ENCODE results near the gene EPHA8.

The EPHA8 gene

DNA sequence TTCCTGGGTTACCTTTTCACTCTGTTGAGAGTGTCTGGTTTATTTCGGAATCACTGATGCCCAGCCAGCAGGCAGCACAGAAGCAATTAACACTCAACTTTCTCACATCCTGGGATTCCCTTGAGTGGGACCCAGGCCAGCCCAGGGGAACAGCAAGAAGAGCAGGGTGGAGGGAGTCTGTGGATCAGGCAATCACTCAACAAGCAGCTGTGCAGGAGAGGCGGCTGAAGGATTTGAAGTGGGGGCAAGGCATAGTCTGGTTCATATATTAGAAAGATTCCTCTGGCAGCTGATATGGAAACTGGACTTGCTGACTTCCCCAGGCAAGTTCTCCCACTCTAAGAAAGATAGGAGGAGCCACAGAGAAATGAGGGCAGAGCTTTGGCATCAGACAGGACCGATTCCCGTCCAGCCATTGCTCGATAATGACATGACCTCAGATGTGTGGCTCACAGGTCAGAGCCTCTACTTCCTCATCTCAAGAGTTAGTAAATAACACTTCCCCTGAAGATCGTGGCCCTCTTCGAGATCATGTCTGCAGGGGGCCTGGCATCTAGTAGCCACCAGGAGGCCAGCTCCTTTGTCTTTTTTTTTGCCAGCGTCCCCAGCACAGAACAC is 12.4 kb downstream of the EPHA8 start:
- no peak overlapping the region for H3K18ac ChIP-seq (ENCODE audit: low read length)
- H3K4me2 ChIP-seq (ENCODE audit: insufficient read depth, low read length, poor library complexity, severe bottlenecking), result no peak overlapping the region
- H3K36me3 ChIP-seq (replicated peaks in 1 of 2; ENCODE audit: control insufficient read depth in 2 of 2, insufficient read depth in 2 of 2, low read length in 2 of 2), result peaks cover 0 to 9% of the 10 kb centered on the region in 2 donors
- no peak overlapping the region for H2BK5ac ChIP-seq (ENCODE audit: low read length)
- H2BK12ac ChIP-seq (ENCODE audit: low read length), result no peak overlapping the region
- H4K8ac ChIP-seq (ENCODE audit: low read depth, low read length), result no peak overlapping the region
- H3K14ac ChIP-seq (ENCODE audit: low read length), result no peak overlapping the region
- no peak overlapping the region for H2AK5ac ChIP-seq (ENCODE audit: low read depth, low read length)
- no peak overlapping the region for H2BK120ac ChIP-seq (ENCODE audit: low read depth, low read length)
- no peak overlapping the region for H3K23ac ChIP-seq (ENCODE audit: low read depth, low read length, poor library complexity)
- H2AFZ ChIP-seq (ENCODE audit: low read length), result no peak overlapping the region
- H3K9me3 ChIP-seq (replicated peaks in 1 of 2; ENCODE audit: control insufficient read depth in 2 of 2, insufficient read depth in 1 of 2, low read depth in 1 of 2, low read length in 2 of 2), result peaks cover 3 to 19% of the 10 kb centered on the region in 2 donors
- no peak overlapping the region for H4K91ac ChIP-seq (ENCODE audit: low read depth, low read length, poor library complexity)
- no peaks in the 10 kb centered on the region for H3K4me1 ChIP-seq (ENCODE audit: control insufficient read depth in 2 of 2, insufficient read depth in 1 of 2, low read depth in 1 of 2, low read length in 2 of 2)
- WGBS, 2 donors (ENCODE audit: extremely low coverage in 2 of 2, insufficient read length in 2 of 2, insufficient replicate concordance in 1 of 2), result no CpG with 5 or more reads among the region's 8 CpGs
- H3K79me1 ChIP-seq (ENCODE audit: low read depth, low read length), result no peaks in the 10 kb centered on the region
- no peak for DNase-seq (ENCODE audit: low spot score)
- peaks cover 0 to 38% (median 9%) of the 10 kb centered on the region in 3 experiments for H3K27me3 ChIP-seq (ENCODE audit: control insufficient read depth in 3 of 3, insufficient read depth in 3 of 3, low read depth in 1 of 3, low read length in 3 of 3)
- no peak overlapping the region for H2BK15ac ChIP-seq (ENCODE audit: low read length)
- no peak overlapping the region for H3K27ac ChIP-seq (replicated peaks; ENCODE audit: low read length)
- no peak overlapping the region for H3K4ac ChIP-seq (ENCODE audit: low read length)
- H3K4me3 ChIP-seq (ENCODE audit: low read length in 2 of 2), result no peak overlapping the region
- H3K9ac ChIP-seq (ENCODE audit: low read depth, low read length, poor library complexity), result no peak overlapping the region

- no peak overlapping the region for H3K27ac ChIP-seq (replicated peaks; ENCODE audit: low read length)
- H2AK5ac ChIP-seq (ENCODE audit: low read depth, low read length), result peak overlapping the region; percentile 17
- H3K79me1 ChIP-seq (ENCODE audit: low read depth, low read length), result no peaks in the 10 kb centered on the region
- H3K4ac ChIP-seq (ENCODE audit: low read length), result no peak overlapping the region
- peak overlapping the region; percentile 62 for H3K23ac ChIP-seq (ENCODE audit: low read depth, low read length, poor library complexity)
- no peak overlapping the region for H3K14ac ChIP-seq (ENCODE audit: low read length)
- H2BK120ac ChIP-seq (ENCODE audit: low read depth, low read length), result no peak overlapping the region
- H3K27me3 ChIP-seq (ENCODE audit: control insufficient read depth in 3 of 3, insufficient read depth in 3 of 3, low read depth in 1 of 3, low read length in 3 of 3), result peaks cover 0 to 35% (median 9%) of the 10 kb centered on the region in 3 experiments
- H2AFZ ChIP-seq (ENCODE audit: low read length), result no peak overlapping the region
- H4K91ac ChIP-seq (ENCODE audit: low read depth, low read length, poor library complexity), result no peak overlapping the region
- H3K36me3 ChIP-seq (replicated peaks in 1 of 2; ENCODE audit: control insufficient read depth in 2 of 2, insufficient read depth in 2 of 2, low read length in 2 of 2), result peaks cover 0 to 9% of the 10 kb centered on the region in 2 donors
- H2BK5ac ChIP-seq (ENCODE audit: low read length), result no peak overlapping the region
- DNase-seq (ENCODE audit: low spot score), result no peak
- H3K9me3 ChIP-seq (replicated peaks in 1 of 2; ENCODE audit: control insufficient read depth in 2 of 2, insufficient read depth in 1 of 2, low read depth in 1 of 2, low read length in 2 of 2), result peaks cover 3 to 19% of the 10 kb centered on the region in 2 donors
- no peak overlapping the region for H4K8ac ChIP-seq (ENCODE audit: low read depth, low read length)
- no peak overlapping the region for H2BK15ac ChIP-seq (ENCODE audit: low read length)
- peak overlapping the region; percentile 25 for H3K18ac ChIP-seq (ENCODE audit: low read length)
- no peak overlapping the region for H3K4me3 ChIP-seq (ENCODE audit: low read length in 2 of 2)
- H3K9ac ChIP-seq (ENCODE audit: low read depth, low read length, poor library complexity), result no peak overlapping the region
- no peaks in the 10 kb centered on the region for H3K4me1 ChIP-seq (ENCODE audit: control insufficient read depth in 2 of 2, insufficient read depth in 1 of 2, low read depth in 1 of 2, low read length in 2 of 2)
- no CpG with 5 or more reads among the region's 23 CpGs for WGBS, 2 donors (ENCODE audit: extremely low coverage in 2 of 2, insufficient read length in 2 of 2, insufficient replicate concordance in 1 of 2)
- no peak overlapping the region for H3K4me2 ChIP-seq (ENCODE audit: insufficient read depth, low read length, poor library complexity, severe bottlenecking)
- H2BK12ac ChIP-seq (ENCODE audit: low read length), result no peak overlapping the region
Measured at GRCh38 chr1:22576150-22576544, 12.9 kb downstream of the EPHA8 start.

DNA sequence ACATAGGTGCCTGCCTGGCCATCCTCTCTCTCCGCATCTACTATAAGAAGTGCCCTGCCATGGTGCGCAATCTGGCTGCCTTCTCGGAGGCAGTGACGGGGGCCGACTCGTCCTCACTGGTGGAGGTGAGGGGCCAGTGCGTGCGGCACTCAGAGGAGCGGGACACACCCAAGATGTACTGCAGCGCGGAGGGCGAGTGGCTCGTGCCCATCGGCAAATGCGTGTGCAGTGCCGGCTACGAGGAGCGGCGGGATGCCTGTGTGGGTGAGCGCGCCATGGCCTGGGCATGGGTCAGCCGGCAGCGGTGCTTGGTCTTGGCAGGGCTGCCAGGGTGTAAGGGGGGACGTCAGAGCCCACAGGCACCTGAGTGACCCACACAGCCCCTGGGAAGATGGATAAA is 13.3 kb downstream of the EPHA8 start:
- no peak overlapping the region for H3K4ac ChIP-seq (ENCODE audit: low read length)
- peak overlapping the region; percentile 17 for H2AK5ac ChIP-seq (ENCODE audit: low read depth, low read length)
- no peak overlapping the region for H3K4me3 ChIP-seq (ENCODE audit: low read length in 2 of 2)
- peak overlapping the region; percentile 17 for H3K18ac ChIP-seq (ENCODE audit: low read length)
- no peak overlapping the region for H2AFZ ChIP-seq (ENCODE audit: low read length)
- H2BK120ac ChIP-seq (ENCODE audit: low read depth, low read length), result no peak overlapping the region
- H3K36me3 ChIP-seq (replicated peaks in 1 of 2; ENCODE audit: control insufficient read depth in 2 of 2, insufficient read depth in 2 of 2, low read length in 2 of 2), result peaks cover 0 to 9% of the 10 kb centered on the region in 2 donors
- no peak overlapping the region for H4K8ac ChIP-seq (ENCODE audit: low read depth, low read length)
- no peak overlapping the region for H4K91ac ChIP-seq (ENCODE audit: low read depth, low read length, poor library complexity)
- H3K9ac ChIP-seq (ENCODE audit: low read depth, low read length, poor library complexity), result no peak overlapping the region
- no peak overlapping the region for H3K4me2 ChIP-seq (ENCODE audit: insufficient read depth, low read length, poor library complexity, severe bottlenecking)
- no CpG with 5 or more reads among the region's 24 CpGs for WGBS, 2 donors (ENCODE audit: extremely low coverage in 2 of 2, insufficient read length in 2 of 2, insufficient replicate concordance in 1 of 2)
- no peak overlapping the region for H2BK15ac ChIP-seq (ENCODE audit: low read length)
- H3K79me1 ChIP-seq (ENCODE audit: low read depth, low read length), result no peaks in the 10 kb centered on the region
- H3K27me3 ChIP-seq (ENCODE audit: control insufficient read depth in 3 of 3, insufficient read depth in 3 of 3, low read depth in 1 of 3, low read length in 3 of 3), result peaks cover 0 to 34% (median 7%) of the 10 kb centered on the region in 3 experiments
- H3K9me3 ChIP-seq (replicated peaks in 1 of 2; ENCODE audit: control insufficient read depth in 2 of 2, insufficient read depth in 1 of 2, low read depth in 1 of 2, low read length in 2 of 2), result peaks cover 3 to 19% of the 10 kb centered on the region in 2 donors
- H3K23ac ChIP-seq (ENCODE audit: low read depth, low read length, poor library complexity), result peak overlapping the region; percentile 62
- H2BK12ac ChIP-seq (ENCODE audit: low read length), result no peak overlapping the region
- peak overlapping the region; percentile 34 for H2BK5ac ChIP-seq (ENCODE audit: low read length)
- no peak overlapping the region for H3K14ac ChIP-seq (ENCODE audit: low read length)
- H3K4me1 ChIP-seq (ENCODE audit: control insufficient read depth in 2 of 2, insufficient read depth in 1 of 2, low read depth in 1 of 2, low read length in 2 of 2), result no peaks in the 10 kb centered on the region
- no peak overlapping the region for H3K27ac ChIP-seq (replicated peaks; ENCODE audit: low read length)
- DNase-seq (ENCODE audit: low spot score), result no peak

GRCh38 chr1:22578732-22579361 is 15.6 kb downstream of the EPHA8 start:
- no peak overlapping the region for H4K91ac ChIP-seq (ENCODE audit: low read depth, low read length, poor library complexity)
- peak overlapping the region; percentile 10 for H2BK12ac ChIP-seq (ENCODE audit: low read length)
- DNase-seq (ENCODE audit: low spot score), result no peak
- H3K14ac ChIP-seq (ENCODE audit: low read length), result no peak overlapping the region
- H2AFZ ChIP-seq (ENCODE audit: low read length), result no peak overlapping the region
- peak overlapping the region; percentile 35 for H3K9ac ChIP-seq (ENCODE audit: low read depth, low read length, poor library complexity)
- no peak overlapping the region for H2AK5ac ChIP-seq (ENCODE audit: low read depth, low read length)
- H2BK120ac ChIP-seq (ENCODE audit: low read depth, low read length), result no peak overlapping the region
- H2BK15ac ChIP-seq (ENCODE audit: low read length), result no peak overlapping the region
- peak overlapping the region; percentile 20 for H3K23ac ChIP-seq (ENCODE audit: low read depth, low read length, poor library complexity)
- H3K79me1 ChIP-seq (ENCODE audit: low read depth, low read length), result no peaks in the 10 kb centered on the region
- no peak overlapping the region for H2BK5ac ChIP-seq (ENCODE audit: low read length)
- H3K4me3 ChIP-seq (ENCODE audit: low read length in 2 of 2), result peak overlapping the region in 1 of 2 donors; percentile 63
- peak overlapping the region; percentile 53 for H4K8ac ChIP-seq (ENCODE audit: low read depth, low read length)
- H3K27ac ChIP-seq (replicated peaks; ENCODE audit: low read length), result no peak overlapping the region
- no peak overlapping the region for H3K18ac ChIP-seq (ENCODE audit: low read length)
- H3K4ac ChIP-seq (ENCODE audit: low read length), result no peak overlapping the region
- no CpG with 5 or more reads among the region's 12 CpGs for WGBS, 2 donors (ENCODE audit: extremely low coverage in 2 of 2, insufficient read length in 2 of 2, insufficient replicate concordance in 1 of 2)
- H3K36me3 ChIP-seq (replicated peaks in 1 of 2; ENCODE audit: control insufficient read depth in 2 of 2, insufficient read depth in 2 of 2, low read length in 2 of 2), result peaks cover 0 to 9% of the 10 kb centered on the region in 2 donors
- H3K4me1 ChIP-seq (ENCODE audit: control insufficient read depth in 2 of 2, insufficient read depth in 1 of 2, low read depth in 1 of 2, low read length in 2 of 2), result no peaks in the 10 kb centered on the region
- H3K9me3 ChIP-seq (replicated peaks in 1 of 2; ENCODE audit: control insufficient read depth in 2 of 2, insufficient read depth in 1 of 2, low read depth in 1 of 2, low read length in 2 of 2), result peaks cover 3 to 19% of the 10 kb centered on the region in 2 donors
- no peak overlapping the region for H3K4me2 ChIP-seq (ENCODE audit: insufficient read depth, low read length, poor library complexity, severe bottlenecking)
- H3K27me3 ChIP-seq (ENCODE audit: control insufficient read depth in 3 of 3, insufficient read depth in 3 of 3, low read depth in 1 of 3, low read length in 3 of 3), result peaks cover 0 to 37% (median 7%) of the 10 kb centered on the region in 3 experiments

Measured in neuronal stem cell (in vitro differentiated cells).